GM18498 (cell line): Measurements from ENCODE around the gene ARHGDIB.
A peak's percentile ranks its signal among the peaks of the same experiment; 100 is the strongest.

Source experiments
- ATAC-seq: cut with Tn5 transposase; IDR thresholded peaks from one replicate; pipeline ENCODE4 v1.9.1; 2021; ENCODE audit warnings: mild to moderate bottlenecking, moderate library complexity; ENCODE audit not compliant: unreplicated experiment

Gene ARHGDIB

DNA sequence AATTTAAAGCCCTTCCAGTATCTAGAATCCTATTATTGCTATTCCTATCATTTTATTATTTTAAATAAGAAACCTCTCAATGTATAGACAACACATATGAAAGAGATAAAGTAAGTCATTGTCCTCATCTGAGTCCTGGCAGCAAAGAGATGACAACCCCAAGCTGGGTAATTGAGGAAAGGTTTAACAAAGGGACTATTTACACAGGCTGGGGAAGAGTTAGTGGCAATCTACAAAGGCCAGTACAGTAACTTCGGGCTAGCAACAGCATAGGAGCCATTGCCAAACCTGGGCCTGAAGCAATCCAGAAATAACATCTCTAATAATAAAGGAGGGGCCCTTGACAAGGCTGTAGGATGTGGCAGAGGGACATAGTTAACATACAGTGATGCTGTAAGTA, 22.6 kb upstream of the ARHGDIB start:
- ATAC-seq, result no peak

DNA sequence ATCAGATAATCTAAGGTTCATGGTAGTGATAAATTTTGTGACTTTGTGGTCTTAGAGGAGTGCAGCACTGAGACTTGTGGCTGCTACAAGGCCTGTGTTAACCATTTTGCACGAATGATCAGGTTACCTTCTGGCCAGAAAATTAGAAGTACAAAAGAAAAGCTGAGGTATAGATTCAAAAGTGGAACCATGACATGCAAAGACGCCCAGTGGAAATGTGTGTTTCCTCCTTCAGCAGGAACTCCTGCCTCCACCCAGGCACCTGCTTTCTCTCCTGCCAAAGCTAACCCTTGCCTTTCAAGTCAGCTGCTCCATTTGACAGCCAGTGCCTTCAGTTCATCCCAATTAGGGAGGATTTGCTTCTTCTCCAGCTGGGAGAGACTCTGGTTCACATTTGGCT, 21.6 kb upstream of the ARHGDIB start:
- peak; percentile 43 for ATAC-seq

DNA sequence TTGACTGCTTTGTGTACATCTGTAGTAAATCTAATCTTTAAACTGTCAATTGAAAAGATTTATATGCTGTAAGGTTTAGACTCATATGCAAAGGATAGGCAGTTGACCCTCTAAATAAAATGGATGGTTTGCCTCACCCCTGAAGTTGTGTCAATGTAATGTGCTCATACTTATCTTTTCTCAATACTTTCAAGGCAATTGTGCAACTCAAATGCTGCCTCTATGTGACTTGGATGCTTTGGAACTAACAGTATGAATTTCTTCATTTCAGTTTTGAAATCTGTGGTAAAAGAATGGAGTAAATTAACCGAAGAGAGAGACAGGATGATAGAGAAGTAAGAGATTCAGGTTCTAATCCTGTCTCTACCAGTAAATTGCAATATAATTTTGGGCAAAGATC, 21.2 kb upstream of the ARHGDIB start:
- no peak for ATAC-seq

DNA sequence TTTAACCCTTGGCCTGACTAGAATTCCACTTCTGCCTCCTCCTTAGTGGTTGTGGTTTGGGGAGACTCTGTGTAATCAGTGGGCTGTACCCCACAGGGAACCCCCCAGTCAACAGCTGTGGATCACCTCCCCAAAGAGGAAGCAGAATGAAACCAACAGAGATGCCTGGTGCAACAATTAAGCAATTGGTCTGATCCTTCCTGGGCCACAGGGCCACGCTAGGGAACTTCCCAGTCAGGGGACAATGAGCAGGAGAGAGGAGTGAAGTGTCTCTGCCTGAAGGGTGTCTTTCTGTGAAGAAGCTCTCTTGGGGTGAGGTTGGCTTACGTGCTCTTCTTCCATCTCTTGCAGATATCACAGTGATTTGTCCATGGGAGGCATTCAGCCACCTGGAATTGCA, 19.6 kb upstream of the ARHGDIB start:
- no peak for ATAC-seq

DNA sequence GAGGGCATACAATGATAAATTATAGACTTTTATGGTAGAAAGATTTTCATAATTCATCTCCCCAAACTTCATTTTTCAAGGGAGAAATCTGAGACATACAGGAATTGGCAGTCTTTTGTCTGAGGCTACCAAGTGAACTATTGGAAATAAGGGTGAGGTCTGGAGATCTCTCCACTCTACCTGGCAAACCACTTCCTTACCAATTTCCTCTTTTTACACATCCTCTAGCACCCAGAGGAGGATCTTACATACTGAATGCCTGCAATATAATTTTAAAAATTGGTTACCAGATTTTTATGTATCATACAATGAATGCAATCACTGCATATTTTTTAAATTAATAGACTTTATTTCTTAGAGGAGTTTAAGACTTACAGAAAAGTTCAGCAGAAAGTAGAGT, 18.1 kb upstream of the ARHGDIB start:
- ATAC-seq, result no peak

DNA sequence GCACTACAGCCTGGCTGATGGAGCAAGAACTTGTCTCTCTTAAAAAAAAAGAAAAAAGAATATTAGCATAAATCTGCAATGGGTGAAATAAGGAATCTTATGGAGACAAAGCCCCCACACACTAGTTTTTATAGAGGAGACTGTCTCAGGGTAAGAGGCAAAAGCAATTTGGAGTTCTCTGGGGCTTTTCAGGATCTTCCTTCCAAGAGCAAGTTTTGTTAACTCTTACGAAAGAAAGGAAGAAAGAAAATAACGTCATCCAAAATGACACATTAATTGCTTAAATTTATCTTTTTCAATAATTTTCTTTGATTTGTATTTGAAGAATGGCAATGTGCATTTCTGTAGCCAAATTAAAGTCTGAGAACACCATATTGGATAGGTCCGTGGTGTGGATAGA, 15.3 kb upstream of the ARHGDIB start:
- ATAC-seq, result no peak

DNA sequence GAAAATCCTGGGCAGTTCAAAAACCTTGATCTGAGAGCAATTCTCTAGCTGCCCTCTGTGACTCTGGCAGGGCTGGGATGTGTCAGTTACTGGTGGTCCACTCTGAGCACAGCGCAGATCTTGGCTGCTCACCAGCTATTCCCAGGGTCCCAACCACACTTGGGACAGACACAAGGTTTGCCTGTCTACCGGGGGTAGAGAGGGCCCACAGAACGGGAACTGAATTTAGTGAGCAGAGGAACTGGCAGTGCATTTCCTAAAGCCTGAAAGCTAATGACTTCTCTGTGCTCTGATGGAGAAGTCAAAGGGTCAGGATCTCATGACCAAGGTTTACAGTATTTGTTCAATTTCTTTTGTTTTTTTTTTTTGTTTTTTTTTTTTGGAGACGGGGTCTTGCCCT, 14.1 kb upstream of the ARHGDIB start:
- no peak for ATAC-seq

DNA sequence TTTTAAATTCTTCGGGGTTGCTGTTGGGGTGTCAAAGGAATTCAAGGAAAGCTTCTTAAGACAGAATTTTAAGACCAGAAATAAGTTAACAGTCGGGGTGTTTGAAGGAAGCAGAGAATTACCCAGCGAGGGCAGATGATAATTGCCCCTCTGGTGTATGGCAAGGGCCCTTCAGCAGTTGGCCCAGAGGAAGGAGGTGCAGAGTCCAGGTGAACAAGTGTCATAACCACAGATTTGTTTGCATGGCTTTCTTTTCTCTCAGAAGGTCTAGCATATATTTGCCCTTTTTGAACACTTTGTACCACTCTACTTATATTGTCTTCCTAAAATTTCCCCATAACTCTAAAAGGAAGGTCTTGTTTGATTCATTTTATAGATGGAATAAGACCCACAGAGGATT, 13.2 kb upstream of the ARHGDIB start:
- no peak for ATAC-seq

DNA sequence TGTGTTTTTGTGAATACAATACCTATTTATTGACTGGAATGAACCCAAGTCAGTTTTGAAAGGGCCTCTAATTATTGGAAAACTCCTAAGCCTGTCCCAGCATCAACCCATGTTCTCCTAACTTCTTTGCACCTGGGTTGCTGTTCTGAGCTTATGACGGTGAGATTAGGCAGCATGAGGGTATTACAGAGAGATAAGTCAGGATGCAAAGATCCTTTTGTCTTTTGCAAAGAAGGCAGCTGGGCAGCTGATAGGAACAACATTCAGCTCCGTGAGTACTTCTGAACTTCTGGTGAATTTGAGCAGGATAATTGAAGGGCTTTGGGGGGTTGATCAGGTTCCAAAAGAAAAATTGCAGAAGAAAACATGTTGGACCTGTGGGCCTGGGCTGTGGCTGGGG, 11.4 kb upstream of the ARHGDIB start, which contains the start of gene PDE6H:
PDE6H (plus strand) TSS at position 227 of the 400 bp plus-strand sequence. CDS start 4,971 bp downstream, outside the sequence.
- no peak for ATAC-seq

DNA sequence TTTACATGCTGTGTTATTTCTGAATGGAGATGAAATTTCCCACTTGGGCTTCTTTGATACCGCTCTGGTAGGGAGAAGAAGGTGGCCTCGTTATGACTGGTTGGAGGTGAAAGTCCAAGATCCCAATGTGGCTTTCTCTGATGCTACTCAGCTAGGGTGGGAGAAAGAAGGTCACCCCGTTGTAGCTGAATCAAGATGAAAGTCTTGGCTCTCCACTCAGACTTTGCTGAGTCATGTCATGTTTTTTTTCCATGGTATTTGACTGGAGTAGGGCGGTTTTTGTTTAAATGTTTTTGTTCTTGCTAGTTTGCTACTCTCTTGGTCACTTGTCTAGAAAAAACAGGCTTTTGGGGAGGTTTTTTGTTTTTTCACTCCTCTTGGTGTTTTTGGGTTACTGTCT, 9.1 kb upstream of the ARHGDIB start:
- no peak for ATAC-seq

DNA sequence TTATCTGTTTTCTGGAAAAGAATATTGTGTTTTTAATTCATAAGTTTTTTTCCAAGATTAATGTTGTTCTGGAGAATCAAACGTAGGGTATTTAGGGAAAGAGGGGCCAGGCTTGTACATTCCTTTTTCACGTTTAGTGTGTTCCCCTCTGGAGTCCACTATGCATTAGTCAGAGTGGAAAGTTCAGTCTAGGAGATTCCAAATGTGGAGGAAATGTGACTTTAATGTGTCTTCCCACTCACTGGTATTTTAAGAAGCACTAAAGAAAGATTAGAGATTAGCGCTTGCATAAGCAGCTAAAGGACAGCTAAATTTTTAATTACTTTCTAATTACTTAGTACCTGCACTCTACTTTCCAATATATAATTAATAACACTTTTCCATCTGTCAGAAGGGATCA, 7.1 kb upstream of the ARHGDIB start:
- ATAC-seq, result no peak

DNA sequence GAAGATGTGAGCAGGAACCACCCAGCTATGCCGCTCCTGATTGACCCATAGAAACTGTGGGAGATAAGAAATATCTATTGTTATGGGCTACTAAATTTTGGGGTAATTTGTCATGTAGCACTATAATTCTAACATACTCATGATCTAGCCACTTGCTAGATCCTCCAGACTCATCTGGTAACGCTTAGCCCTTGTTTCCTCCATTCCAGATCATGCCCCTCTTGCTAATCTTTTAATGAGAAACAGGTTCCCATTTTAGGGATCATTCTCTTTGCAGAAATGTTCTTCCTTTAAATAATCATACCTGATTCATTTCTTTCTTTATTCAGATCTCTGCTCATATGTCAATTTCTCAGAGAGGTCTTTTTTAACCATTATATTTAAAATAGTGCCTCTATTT, 3.8 kb upstream of the ARHGDIB start:
- no peak for ATAC-seq

DNA sequence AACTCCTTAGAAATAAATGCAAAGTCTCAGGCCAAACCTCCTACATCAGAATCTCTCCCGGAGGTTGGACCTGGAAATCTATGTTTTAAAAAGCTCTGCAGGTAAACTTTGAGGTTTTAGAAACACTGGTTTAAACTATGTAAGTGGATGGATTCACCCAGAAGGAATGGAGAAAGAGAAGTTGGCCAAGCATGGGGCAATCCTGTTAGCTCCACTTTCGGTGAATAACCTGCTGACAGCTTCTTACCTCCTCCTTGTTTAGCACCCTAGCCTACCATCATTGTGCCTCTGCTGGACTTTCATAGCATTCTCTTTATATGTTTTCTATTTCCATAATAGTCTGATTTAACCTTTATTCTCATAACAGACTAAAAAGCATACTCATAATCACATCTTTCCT, 3.0 kb upstream of the ARHGDIB start:
- no peak for ATAC-seq

DNA sequence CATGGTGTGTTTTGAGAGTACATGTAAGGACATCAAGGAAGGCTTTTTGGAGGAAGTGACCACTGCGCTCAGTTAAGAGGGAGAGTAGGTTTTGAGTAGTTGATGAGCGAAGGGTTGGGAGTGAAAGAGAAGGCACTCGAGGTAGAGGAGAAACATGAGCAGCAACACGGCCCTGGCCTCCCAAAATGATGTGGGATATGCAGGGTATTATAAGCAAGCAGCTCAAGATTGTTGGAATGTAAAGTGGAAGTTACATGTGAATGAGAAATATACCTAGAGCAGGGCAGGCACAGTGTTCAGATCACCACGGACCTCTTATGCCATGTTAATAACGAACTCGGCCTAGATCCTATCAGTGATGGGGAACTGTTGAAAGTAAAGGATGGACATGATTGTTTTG, 2.1 kb upstream of the ARHGDIB start:
- ATAC-seq, result no peak

DNA sequence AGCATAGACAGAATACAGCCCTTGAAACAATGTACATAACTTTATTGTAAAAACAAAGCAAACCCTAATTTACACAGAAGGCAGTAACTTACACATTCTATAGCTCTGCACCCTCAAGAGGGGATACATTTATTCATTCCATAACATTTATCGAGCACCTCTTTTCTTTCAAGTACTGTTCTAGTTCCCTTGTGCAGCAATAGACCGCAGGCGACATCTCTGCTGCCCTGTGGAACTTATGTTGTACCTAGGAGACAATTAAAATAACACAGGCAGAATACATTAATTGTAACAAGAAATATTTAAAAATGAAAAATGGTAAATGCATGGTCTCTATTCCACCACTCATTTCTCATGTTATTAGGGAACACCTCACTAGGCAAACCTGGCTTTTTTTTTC, 1.4 kb upstream of the ARHGDIB start:
- ATAC-seq, result no peak

DNA sequence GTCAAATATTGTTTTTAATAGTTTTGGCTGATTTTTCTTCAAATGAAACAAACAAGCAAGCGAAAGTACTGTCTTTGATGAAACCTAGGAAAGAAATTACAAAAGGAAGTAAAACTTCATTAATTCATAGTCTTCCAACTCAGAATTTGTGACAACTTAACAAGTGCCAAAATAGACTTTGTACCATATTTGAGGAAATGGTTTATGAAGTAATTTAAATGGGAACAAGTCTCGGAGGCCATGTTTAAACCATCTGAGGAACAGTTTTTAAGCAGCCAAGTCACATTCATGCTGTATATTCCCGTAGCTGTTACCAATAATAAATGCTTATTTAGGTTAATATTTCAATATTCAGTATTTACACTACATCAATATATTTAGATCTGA, 745 bp upstream of the ARHGDIB start:
- no peak for ATAC-seq

DNA sequence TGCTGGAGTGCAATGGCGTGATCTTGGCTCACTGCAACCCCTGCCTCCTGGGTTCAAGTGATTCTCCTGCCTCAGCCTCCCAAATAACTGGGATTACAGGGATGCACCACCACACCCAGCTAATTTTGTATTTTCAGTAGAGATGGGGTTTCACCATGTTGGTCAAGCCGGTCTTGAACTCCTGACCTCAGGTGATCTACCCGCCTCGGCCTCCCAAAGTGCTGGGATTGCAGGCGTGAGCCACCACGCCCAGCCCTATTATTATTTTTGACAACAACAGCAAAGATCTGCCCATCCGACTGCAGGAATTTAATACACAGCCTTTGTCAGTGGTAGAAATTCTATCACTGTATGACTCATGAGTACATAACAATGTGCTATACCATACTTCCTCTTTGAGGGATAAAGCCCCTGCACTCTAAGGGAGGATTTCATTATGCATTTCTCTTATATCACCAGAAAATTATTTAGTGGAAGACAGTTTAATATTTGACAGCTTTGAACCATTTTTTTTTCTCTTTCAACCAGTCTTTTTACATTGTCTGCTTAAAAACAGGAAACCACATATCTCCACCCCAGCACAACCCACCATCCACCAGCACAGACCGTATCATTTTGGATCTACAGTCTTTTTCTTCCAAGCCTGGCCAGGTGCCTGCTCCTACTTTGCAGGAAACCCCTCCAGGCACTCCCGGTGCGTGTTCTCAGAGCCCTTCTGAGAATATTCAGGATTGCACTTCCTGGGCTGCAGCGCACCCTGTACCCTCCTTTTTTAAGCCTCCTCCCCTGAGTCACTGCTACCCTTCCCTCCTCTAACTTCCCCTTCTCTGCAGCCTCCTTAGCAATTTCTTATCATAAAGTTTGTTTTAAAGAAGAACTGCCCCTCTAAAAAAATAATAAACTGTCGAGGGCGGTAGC, 594 bp downstream of the ARHGDIB start:
- peak; percentile 43 for ATAC-seq

DNA sequence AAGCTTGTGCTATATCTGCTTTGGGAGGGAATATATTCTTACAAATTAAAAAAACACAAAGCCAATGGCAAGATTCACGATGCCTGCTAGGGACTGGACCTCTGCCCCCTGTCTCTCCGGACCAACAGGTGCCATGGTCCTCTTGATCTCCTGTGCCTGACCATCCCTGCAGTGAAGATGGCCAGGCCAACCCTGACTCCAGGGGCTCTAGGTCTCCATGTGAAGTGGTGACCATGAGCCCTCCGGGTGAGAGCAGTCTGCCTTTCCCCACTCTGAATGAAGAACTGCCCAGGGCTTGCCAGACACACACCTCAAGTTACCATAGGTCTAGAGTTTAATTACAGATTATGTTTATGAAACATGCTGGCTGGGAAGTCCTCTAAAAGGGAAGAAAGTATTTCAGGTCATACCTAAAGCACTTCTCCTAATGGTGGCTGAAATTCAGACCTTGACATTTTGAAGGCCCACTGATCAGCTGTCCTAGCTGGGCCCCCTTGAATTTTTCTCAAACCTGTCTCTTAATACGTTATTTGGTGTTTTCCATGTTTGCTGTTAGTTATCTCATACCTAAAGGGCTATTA, 1.4 kb downstream of the ARHGDIB start:
- ATAC-seq, result no peak

DNA sequence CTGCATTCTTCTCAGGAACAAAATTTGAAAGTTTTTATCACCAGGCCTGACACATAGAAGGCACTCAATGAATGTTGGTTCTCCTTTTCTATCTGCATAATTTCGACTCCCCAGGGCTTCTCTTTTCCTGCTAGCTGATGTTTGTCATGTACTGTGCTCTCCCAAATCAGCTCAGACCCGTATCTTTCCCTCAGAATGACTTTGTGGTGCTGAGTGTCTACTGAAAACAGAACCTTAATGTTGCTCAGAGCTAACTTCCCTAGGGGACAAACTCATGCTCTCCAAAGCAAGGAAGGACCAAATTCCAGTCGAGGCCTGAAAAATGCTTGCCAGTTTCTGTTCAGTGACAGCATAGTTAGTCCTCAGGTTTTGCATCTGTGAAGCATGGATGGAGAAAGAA, 1.9 kb downstream of the ARHGDIB start:
- ATAC-seq, result no peak

DNA sequence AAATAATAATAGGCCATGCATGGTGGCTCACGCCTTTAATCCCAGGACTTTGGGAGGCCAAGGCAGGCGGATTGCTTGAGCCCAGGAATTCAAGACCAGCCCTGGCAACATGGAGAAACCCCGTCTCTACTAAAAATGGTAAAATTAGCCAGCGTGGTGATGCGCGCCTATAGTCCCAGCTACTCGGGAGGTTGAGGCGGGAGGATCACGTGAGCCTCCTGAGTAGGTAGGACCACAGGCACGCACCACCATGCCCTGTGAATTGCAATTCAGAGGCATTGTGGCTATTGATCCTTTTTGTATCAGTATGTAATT, 2.3 kb downstream of the ARHGDIB start:
- ATAC-seq, result no peak

DNA sequence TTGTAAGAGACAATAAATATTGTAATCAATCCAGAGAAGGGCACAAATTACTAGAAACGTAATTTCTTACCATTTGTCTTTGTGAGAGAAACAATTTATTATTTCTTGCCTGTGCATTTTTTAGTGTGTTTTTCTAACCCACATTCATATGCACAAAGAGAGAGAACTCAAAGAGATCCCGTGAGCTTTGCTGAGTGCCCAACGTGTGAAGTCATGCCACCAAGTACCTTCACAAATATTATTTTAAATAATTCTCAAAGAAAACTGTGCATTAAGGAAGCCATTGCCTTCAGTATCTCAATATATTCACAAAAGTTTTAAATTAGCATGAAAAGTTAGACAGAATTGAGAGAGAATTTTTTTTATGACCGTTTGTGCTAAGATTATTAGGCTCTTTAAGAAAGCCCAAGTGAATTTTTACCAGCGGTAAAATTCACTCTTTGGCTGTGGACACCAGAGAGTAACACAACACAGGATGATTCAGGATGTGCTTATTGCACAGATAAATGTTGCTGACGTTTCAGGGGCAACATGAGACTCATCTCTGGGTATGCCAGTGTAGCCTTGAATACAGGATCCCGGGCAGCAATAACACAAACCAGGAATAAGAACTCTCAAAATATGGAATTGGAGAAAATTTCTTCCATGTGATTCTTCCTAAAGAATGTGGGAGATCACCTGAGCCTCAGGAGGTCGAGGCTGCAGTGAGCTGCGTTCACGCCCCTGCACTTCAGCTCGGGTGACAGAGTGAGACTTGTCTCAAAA, 2.9 kb downstream of the ARHGDIB start:
- ATAC-seq, result no peak

DNA sequence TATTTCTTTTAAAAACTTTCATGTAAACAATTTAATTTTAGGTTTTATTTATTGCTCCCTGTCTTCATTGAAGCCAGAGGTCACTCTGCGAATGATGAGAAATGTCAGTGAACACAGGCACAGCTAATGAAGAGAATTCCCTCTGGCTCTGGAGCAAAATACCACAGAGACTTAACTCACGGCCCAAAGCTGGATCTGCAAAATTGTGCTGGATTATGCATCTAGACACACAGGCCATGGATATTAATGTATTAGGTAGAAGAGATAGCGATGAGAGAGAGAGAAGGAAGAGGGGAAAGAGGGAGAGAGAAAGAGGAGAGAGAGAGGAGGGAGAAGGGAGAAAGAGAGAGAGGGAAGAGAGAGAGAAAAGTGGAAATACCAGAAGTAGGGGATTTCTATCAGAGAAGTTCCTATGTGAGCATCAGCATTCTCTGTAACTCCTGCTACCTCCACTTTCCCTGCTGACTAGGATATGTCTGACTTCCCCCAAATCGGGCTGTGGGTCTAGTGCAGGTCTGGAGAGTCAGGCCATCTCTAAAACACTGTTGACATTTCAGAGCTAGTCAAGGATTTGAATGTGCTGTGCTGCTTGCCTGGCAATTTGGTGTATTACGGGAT, 3.7 kb downstream of the ARHGDIB start:
- ATAC-seq, result no peak
